Measurements from ENCODE around the gene TAAR6. TPM values are rescaled to one million over a fixed set of nuclear protein-coding genes. Genes with fewer than 3 reads are reported as not detected.

The TAAR6 gene
- total RNA-seq, 4 donors from 2014 or later: not detected

DNA sequence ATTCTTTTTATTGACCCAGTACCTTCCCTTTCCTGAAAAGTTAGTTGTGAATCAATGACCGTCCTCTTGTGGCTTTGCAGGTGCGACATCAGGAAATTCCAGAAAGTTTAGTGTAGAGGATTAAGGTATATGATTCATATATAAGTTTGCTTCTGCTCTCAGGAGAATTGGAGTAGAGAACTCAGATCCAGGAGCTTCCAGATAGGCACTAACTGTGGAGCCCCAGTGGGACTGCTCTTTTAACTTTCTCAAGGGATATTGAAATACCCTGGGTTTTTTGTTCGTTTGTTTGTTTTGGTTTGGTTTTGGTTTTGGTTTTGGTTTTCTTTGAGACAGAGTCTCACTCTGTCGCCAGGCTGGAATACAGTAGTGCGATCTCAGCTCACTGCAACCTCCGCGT lies 44.4 kb downstream of the TAAR6 start:
- WGBS, 2 donors: 69% methylated on average over 7 of the region's 7 CpGs
- DNase-seq (ENCODE audit: low spot score in 2 of 2): no peak
- intact Hi-C loops (cut with DNase I; ENCODE audit: low total_unique reads): no loop called here
- no peak overlapping the region for H3K4me3 ChIP-seq (ENCODE audit: low read depth, poor library complexity, severe bottlenecking)
- TF ChIP-seq POLR2A (IDR thresholded peaks at IDR 0.05): no peak
- TF ChIP-seq, protein P1, sequence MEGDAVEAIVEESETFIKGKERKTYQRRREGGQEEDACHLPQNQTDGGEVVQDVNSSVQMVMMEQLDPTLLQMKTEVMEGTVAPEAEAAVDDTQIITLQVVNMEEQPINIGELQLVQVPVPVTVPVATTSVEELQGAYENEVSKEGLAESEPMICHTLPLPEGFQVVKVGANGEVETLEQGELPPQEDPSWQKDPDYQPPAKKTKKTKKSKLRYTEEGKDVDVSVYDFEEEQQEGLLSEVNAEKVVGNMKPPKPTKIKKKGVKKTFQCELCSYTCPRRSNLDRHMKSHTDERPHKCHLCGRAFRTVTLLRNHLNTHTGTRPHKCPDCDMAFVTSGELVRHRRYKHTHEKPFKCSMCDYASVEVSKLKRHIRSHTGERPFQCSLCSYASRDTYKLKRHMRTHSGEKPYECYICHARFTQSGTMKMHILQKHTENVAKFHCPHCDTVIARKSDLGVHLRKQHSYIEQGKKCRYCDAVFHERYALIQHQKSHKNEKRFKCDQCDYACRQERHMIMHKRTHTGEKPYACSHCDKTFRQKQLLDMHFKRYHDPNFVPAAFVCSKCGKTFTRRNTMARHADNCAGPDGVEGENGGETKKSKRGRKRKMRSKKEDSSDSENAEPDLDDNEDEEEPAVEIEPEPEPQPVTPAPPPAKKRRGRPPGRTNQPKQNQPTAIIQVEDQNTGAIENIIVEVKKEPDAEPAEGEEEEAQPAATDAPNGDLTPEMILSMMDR (IDR thresholded peaks at IDR 0.05): no peak

DNA sequence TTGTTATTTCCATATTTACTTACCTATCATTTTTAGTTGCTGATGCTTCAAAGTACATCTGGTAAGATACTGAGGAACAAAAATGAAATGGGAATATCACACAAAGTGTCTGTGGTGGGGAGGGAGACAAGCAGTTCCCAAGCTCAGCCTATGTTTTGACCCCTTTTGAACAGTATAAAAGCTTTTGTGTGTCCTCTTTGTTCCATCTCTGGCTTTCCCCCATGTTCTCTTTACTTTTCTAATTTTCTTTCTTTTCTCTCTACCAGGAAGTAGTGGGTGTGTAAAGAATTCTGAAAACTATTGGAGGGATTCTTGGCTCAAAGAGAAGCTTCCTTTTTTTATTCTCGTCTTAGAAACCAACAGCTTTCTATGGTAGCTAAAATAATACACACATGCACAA lies 46.6 kb downstream of the TAAR6 start:
- TF ChIP-seq, protein P1 (IDR thresholded peaks at IDR 0.05): no peak
- TF ChIP-seq POLR2A (IDR thresholded peaks at IDR 0.05): no peak
- WGBS, 2 donors: 27 to 29% methylated on average over 1 of the region's 1 CpG
- no peak for DNase-seq (ENCODE audit: low spot score in 2 of 2)
- intact Hi-C loops (cut with DNase I; ENCODE audit: low total_unique reads): no loop called here
- H3K4me3 ChIP-seq (ENCODE audit: low read depth, poor library complexity, severe bottlenecking): no peak overlapping the region

Other genes starting within 250 kb of the TAAR6 start
- 10 to 100 TPM; 12.8 to 17.8 (median 13.9) TPM for gene MOXD1, start 168.8 kb upstream of the TAAR6 start, total RNA-seq
- 10 to 100 TPM; 30.1 to 48.2 (median 33.3) TPM for gene STX7, start 57.2 kb upstream of the TAAR6 start, total RNA-seq
- not detected for gene TAAR9, start 32.0 kb upstream of the TAAR6 start, total RNA-seq
- not detected for gene TAAR8, start 17.6 kb upstream of the TAAR6 start, total RNA-seq
- gene TAAR5, start 19.4 kb downstream of the TAAR6 start, total RNA-seq: not detected
- not detected for gene TAAR2, start 54.0 kb downstream of the TAAR6 start, total RNA-seq
- not detected for gene TAAR1, start 88.9 kb downstream of the TAAR6 start, total RNA-seq
- 1 to 10 TPM in 1 of 4 donors, under 1 TPM in 2, not detected in 1; 0.15 to 1.4 (median 0.23) TPM for gene VNN1, start 143.7 kb downstream of the TAAR6 start, total RNA-seq
- gene VNN2, start 187.6 kb downstream of the TAAR6 start, total RNA-seq: 1 to 10 TPM in 1 of 4 donors, under 1 TPM in 1, not detected in 2; 0.76 to 8.9 TPM
- gene SLC18B1, start 228.3 kb downstream of the TAAR6 start, total RNA-seq: 1 to 10 TPM; 5.2 to 8.0 (median 7.2) TPM
- 1,000 to 10,000 TPM; 1,538 to 3,275 (median 2,471) TPM for gene RPS12, start 244.2 kb downstream of the TAAR6 start, total RNA-seq